Naive B cell (primary cell): ENCODE data around the gene JUP. TPM values are rescaled to one million over a fixed set of nuclear protein-coding genes. Genes with fewer than 3 reads are reported as not detected.
A peak's percentile ranks its signal among the peaks of the same experiment; 100 is the strongest.

ENCODE experiments used
- ATAC-seq, 2 donors: fragments of 150-1000 bp; cut with Tn5 transposase; 2 replicates each; pipeline ENCODE4 v1.10.0; 2021; ENCODE audit warnings: low read depth in 2 of 2, mild to moderate bottlenecking in 2 of 2, moderate library complexity in 2 of 2
- DNase-seq: peaks from one replicate; pipeline ENCODE4 v3.0.0; 2022
- H3K27ac Mint-ChIP-seq, 6 donors: one replicate each; pipeline ENCODE4 v1.8.0; 2020 to 2022; ENCODE audit warnings: mild to moderate bottlenecking in 6 of 6, mixed read lengths in 6 of 6, moderate library complexity in 5 of 6, inconsistent platforms in 2 of 6
- H3K27me3 Mint-ChIP-seq, 3 donors: one replicate each; pipeline ENCODE4 v1.8.0; 2021 to 2022; ENCODE audit warnings: mixed read lengths in 3 of 3, mild to moderate bottlenecking in 1 of 3
- H3K36me3 Mint-ChIP-seq, 2 donors: one replicate each; pipeline ENCODE4 v1.8.0; 2020 to 2022; ENCODE audit warnings: mixed read lengths in 2 of 2, inconsistent platforms in 1 of 2, mild to moderate bottlenecking in 1 of 2
- H3K4me1 Mint-ChIP-seq, 3 donors: one replicate each; pipeline ENCODE4 v1.8.0; 2020 to 2022; ENCODE audit warnings: mixed read lengths in 3 of 3, inconsistent platforms in 1 of 3, mild to moderate bottlenecking in 1 of 3, moderate library complexity in 1 of 3
- H3K4me3 Mint-ChIP-seq, 8 donors: one replicate each; pipeline ENCODE4 v1.8.0; 2020 to 2022; ENCODE audit warnings: mild to moderate bottlenecking in 8 of 8, mixed read lengths in 8 of 8, moderate library complexity in 8 of 8, inconsistent platforms in 2 of 8
- H3K9me3 Mint-ChIP-seq, 7 donors: one replicate each; pipeline ENCODE4 v1.8.0; 2020 to 2022; ENCODE audit warnings: mixed read lengths in 7 of 7, mild to moderate bottlenecking in 5 of 7, inconsistent platforms in 2 of 7, moderate library complexity in 1 of 7
- polyA plus RNA-seq, 6 donors: library from polyadenylated mRNA; unstranded; fragments of 300-500 nt; fragmentation: Illumina TruSeq; gene quantifications; one replicate each; pipeline ENCODE4 v1.2.3, GENCODE V29; 2021; ENCODE audit warnings: low read depth in 6 of 6

The JUP gene
- polyA plus RNA-seq, 6 donors from 2014 or later: 32.9 to 123 (median 51.0) TPM

DNA sequence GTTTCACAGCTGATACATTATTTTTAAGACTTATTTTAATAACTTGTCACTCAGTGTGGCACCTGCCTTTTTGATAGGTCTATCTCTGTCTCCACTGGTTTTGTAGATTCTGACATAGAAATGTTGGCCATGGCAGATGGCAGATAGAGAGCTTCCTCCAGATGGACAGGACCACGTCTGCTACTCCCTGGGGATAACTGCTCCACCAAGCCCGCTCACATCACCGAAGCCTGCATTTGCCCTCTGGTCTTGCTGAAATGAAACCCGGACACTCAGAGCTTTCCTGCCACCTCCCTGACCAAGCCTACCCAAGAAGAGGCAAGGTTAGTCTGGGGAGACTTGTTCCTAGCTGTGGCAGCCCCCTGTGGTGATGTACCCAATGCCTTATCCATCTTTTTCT, 35.6 kb downstream of the JUP start:
- no peak for DNase-seq
- H3K27ac Mint-ChIP-seq: peak overlapping the region in 1 of 6 donors; percentile 24
- no peaks in the 10 kb centered on the region for H3K9me3 Mint-ChIP-seq
- ATAC-seq: no peak
- H3K4me3 Mint-ChIP-seq: no peak overlapping the region
- peaks cover 0 to 6% (median 0%) of the 10 kb centered on the region in 3 donors for H3K27me3 Mint-ChIP-seq
- H3K36me3 Mint-ChIP-seq: peaks cover 0 to 3% of the 10 kb centered on the region in 2 donors
- no peaks in the 10 kb centered on the region for H3K4me1 Mint-ChIP-seq

- Mint-ChIP-seq H3K36me3 (no peaks in the 10 kb centered on the region), H3K4me3 (no peak overlapping the region), H3K27ac (peak overlapping the region in 2 of 6 donors; percentile 19 to 45), H3K27me3 (peaks cover 0 to 6% (median 0%) of the 10 kb centered on the region in 3 donors), H3K4me1 (no peaks in the 10 kb centered on the region), H3K9me3 (no peaks in the 10 kb centered on the region)
- no peak for ATAC-seq
- DNase-seq: no peak
Measured at GRCh38 chr17:41748275-41748674, 38.2 kb downstream of the JUP start.

- no peak overlapping the region for H3K27ac Mint-ChIP-seq
- H3K4me3 Mint-ChIP-seq: no peak overlapping the region
- no peaks in the 10 kb centered on the region for H3K9me3 Mint-ChIP-seq
- H3K4me1 Mint-ChIP-seq: peaks cover 0 to 8% (median 4%) of the 10 kb centered on the region in 3 donors
- peaks cover 12 to 20% (median 12%) of the 10 kb centered on the region in 3 donors for H3K27me3 Mint-ChIP-seq
- ATAC-seq (no peak), DNase-seq (no peak)
- no peaks in the 10 kb centered on the region for H3K36me3 Mint-ChIP-seq
Measured at GRCh38 chr17:41741709-41742108, 44.8 kb downstream of the JUP start.

GRCh38 chr17:41740506-41740905, 46.0 kb downstream of the JUP start:
- Mint-ChIP-seq H3K4me1 (peaks cover 0 to 10% (median 8%) of the 10 kb centered on the region in 3 donors), H3K27me3 (peaks cover 17 to 26% (median 24%) of the 10 kb centered on the region in 3 donors), H3K4me3 (peak overlapping the region in 1 of 8 donors; percentile 38), H3K27ac (no peak overlapping the region), H3K9me3 (no peaks in the 10 kb centered on the region), H3K36me3 (no peaks in the 10 kb centered on the region)
- DNase-seq: no peak
- no peak for ATAC-seq

- no peak for ATAC-seq
- Mint-ChIP-seq H3K36me3 (no peaks in the 10 kb centered on the region), H3K4me1 (peaks cover 4 to 14% (median 8%) of the 10 kb centered on the region in 3 donors), H3K4me3 (no peak overlapping the region), H3K27me3 (peaks cover 24 to 33% (median 31%) of the 10 kb centered on the region in 3 donors), H3K9me3 (no peaks in the 10 kb centered on the region), H3K27ac (peak overlapping the region in 1 of 6 donors; percentile 47)
- no peak for DNase-seq
Measured at GRCh38 chr17:41739661-41740352, 46.7 kb downstream of the JUP start.

DNA sequence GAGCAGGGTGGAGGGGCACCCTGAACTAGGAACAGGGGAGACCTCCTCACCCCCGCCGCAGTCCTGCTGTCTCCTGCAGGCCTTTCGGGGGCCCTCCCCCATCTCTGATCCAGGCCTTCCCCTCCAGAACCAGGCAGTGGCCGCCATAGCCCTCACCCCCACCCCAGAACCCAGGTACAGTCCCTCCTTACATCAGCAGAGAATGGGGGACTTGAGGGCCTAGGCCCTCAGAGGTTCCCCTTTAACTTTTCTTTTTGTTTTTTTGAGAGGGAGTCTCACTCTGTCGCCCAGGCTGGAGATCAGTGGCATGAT, 47.8 kb downstream of the JUP start:
- Mint-ChIP-seq H3K27ac (no peak overlapping the region), H3K4me1 (peaks cover 9 to 14% (median 13%) of the 10 kb centered on the region in 3 donors), H3K4me3 (no peak overlapping the region), H3K36me3 (no peaks in the 10 kb centered on the region), H3K9me3 (no peaks in the 10 kb centered on the region), H3K27me3 (peaks cover 24 to 44% (median 39%) of the 10 kb centered on the region in 3 donors)
- ATAC-seq (no peak), DNase-seq (no peak)

- Mint-ChIP-seq H3K27ac (no peak overlapping the region), H3K27me3 (peaks cover 27 to 49% (median 44%) of the 10 kb centered on the region in 3 donors), H3K36me3 (no peaks in the 10 kb centered on the region), H3K4me3 (no peak overlapping the region), H3K9me3 (no peaks in the 10 kb centered on the region), H3K4me1 (peaks cover 14 to 18% (median 16%) of the 10 kb centered on the region in 3 donors)
- peak; percentile 73 for DNase-seq
- ATAC-seq: peak; percentile 90
Measured at GRCh38 chr17:41738077-41738800, 48.3 kb downstream of the JUP start.

DNA sequence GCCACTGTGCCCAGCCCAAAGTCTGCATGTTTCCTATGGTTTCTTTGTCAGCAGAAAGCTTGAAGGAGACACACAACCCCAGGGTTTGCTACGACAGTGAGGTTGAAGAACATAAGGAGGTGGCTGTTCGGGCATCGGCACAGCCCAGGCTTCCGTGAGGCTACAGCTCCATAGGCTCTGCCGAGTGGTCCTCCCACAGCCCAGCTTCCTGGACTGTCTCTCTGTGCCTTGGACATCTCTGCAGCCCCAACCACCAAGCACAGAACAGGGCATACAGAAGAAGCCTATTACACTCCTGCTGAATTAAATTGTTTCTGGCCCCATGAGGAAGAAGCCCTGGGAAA, 48.9 kb downstream of the JUP start:
- Mint-ChIP-seq H3K27me3 (peaks cover 29 to 53% (median 49%) of the 10 kb centered on the region in 3 donors), H3K4me1 (peaks cover 14 to 18% (median 16%) of the 10 kb centered on the region in 3 donors)

DNA sequence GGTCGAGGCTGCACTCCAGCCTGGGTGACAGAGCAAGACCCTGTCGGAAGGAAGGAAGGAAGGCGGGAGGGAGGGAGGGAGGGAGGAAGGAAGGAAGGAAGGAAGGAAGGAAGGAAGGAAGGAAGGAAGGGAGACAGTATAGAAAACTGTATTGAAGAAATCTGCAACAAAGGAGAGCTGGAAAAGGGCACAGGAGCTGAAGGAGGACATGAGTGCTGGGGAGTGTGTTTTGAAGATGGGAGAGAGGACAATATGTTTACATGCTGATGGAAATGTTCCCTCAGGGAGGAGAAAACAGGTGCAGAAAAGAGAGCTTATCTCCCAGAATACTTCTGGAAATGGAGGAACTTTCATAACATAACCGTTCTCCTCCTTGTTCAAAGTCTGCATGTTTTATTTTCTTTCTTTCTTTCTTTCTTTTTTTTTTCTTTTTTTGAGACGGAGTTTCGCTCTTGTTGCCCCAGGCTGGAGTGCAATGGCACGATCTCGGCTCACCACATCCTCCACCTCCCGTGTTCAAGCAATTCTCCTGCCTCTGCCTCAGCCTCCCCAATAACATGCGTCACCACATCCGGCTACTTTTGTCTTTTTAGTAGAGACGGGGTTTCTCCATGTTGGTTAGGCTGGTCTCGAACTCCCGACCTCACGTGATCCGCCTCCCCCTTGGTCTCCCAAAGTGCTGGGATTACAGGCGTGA, 49.4 kb downstream of the JUP start:
- Mint-ChIP-seq H3K36me3 (no peaks in the 10 kb centered on the region), H3K27me3 (peaks cover 34 to 59% (median 54%) of the 10 kb centered on the region in 3 donors), H3K4me3 (peak overlapping the region in 1 of 8 donors; percentile 11), H3K27ac (no peak overlapping the region), H3K9me3 (no peaks in the 10 kb centered on the region), H3K4me1 (peaks cover 14 to 21% (median 16%) of the 10 kb centered on the region in 3 donors)
- ATAC-seq: no peak
- DNase-seq: no peak

More for the DNA sequence above, 48.9 kb downstream of the JUP start:
- Mint-ChIP-seq H3K9me3 (no peaks in the 10 kb centered on the region), H3K36me3 (no peaks in the 10 kb centered on the region), H3K4me3 (no peak overlapping the region), H3K27ac (no peak overlapping the region)
- peak in 1 of 2 donors; percentile 15 for ATAC-seq
- DNase-seq: no peak

DNA sequence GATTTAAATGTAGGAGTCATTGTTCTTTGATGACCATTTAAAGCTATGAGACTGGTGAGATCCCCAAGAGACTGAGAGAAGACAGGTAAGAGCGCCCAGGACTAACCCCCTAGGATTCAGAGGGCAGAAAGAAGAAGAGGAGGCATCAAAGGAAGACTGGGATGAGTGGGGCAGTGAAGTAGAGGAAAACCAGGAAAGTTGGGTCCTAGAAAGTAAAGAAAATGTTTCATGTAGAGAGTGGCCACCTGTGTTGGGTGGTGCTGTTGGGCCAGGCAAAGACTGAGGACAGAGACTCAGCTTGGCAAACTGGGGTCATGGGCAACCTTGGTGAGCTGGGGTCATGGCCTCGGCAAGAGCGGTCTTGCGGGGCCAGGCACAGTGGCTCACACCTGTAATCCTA, 50.8 kb downstream of the JUP start:
- Mint-ChIP-seq H3K4me3 (peak overlapping the region in 4 of 8 donors; percentile 3 to 42 (median 27)), H3K9me3 (no peaks in the 10 kb centered on the region), H3K4me1 (peaks cover 14 to 23% (median 16%) of the 10 kb centered on the region in 3 donors), H3K36me3 (no peaks in the 10 kb centered on the region), H3K27me3 (peaks cover 37 to 72% (median 63%) of the 10 kb centered on the region in 3 donors), H3K27ac (peak overlapping the region in 2 of 6 donors; percentile 5 to 18)
- no peak for ATAC-seq
- DNase-seq: no peak

GRCh38 chr17:41734949-41735313, 51.6 kb downstream of the JUP start:
- DNase-seq: no peak
- Mint-ChIP-seq H3K4me3 (peak overlapping the region in 6 of 8 donors; percentile 48 to 91 (median 64)), H3K27ac (peak overlapping the region in 1 of 6 donors; percentile 63), H3K36me3 (no peaks in the 10 kb centered on the region), H3K4me1 (peaks cover 14 to 23% (median 16%) of the 10 kb centered on the region in 3 donors), H3K27me3 (peaks cover 40 to 80% (median 68%) of the 10 kb centered on the region in 3 donors), H3K9me3 (no peaks in the 10 kb centered on the region)
- ATAC-seq: peak in 1 of 2 donors; percentile 11

DNA sequence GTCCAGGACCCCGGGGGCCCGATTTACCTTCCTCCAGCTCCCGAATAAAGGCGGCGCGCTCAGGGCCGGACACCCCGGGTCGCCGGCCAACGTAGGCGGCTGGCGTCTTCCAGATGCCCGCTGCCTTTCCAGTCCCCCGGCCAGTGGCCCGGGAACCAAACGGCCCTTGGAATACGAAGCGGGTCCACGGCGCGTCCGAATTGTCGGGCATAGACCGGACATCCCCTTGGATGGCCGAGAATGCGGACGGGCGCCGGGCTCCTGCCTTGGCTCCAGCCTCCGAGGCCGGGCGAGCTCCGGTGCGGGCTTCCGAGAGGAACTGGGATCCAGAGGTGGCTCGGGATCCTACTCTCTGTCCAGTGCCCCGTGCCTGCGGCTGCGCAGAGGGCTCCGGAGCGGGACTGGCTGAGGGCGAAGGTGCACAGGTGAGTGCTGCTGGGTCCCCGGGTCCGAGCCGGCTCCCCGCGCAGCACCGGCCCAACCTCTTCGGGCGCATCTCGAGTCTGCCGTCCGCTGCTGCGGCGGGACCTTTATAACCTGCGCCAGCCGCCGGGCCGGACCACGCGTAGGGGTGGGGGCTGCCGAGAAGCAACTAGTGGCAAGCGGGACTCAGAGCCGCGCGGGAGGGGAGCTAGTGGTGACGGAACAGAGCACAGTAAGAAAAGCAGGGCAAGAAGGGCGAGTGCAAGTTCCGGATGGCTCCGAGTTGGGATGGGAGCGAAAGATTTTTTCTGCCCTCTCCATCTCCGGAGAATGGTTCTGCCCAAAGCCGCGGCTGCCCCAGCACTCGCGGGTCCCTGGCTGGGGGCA, 52.2 kb downstream of the JUP start, which contains the start of gene HAP1:
Gene HAP1 (minus strand): TSS at position 505 of the 810 bp plus-strand sequence. CDS start 9 bp downstream, at position 496.
- H3K4me3 Mint-ChIP-seq: peak within 1 kb of the TSS; percentile 29 to 91 (median 65)
- DNase-seq: no peak
- no peaks in the 10 kb centered on the region for H3K9me3 Mint-ChIP-seq
- peak in 1 of 2 donors; percentile 19 for ATAC-seq
- peaks cover 40 to 80% (median 70%) of the 10 kb centered on the region in 3 donors for H3K27me3 Mint-ChIP-seq
- no peaks in the 10 kb centered on the region for H3K36me3 Mint-ChIP-seq
- peak within 1 kb of the TSS in 2 of 6 donors; percentile 14 to 63 for H3K27ac Mint-ChIP-seq
- peaks cover 14 to 23% (median 16%) of the 10 kb centered on the region in 3 donors for H3K4me1 Mint-ChIP-seq
